Astrocyte (in vitro differentiated cells and primary cell): ENCODE results near the gene GPR68. TPM values are rescaled to one million over a fixed set of nuclear protein-coding genes. Genes with fewer than 3 reads are reported as not detected.

ENCODE experiments used
- DNase-seq: peaks from one replicate; pipeline ENCODE4 v3.0.0-alpha.2; 2010; ENCODE audit warnings: low read depth
- FAIRE-seq: peaks from 2 replicates; lab custom pipeline; 2011; peaks lifted over from hg19 to GRCh38; lab: Jason Lieb, UNC
- H2AFZ ChIP-seq: 2 replicates; pipeline ENCODE4 v1.6.0; 2012; ENCODE audit warnings: low read depth, low read length, inconsistent platforms
- H3K27ac ChIP-seq: 2 replicates; pipeline ENCODE4 v1.5.1; 2011; ENCODE audit warnings: low read depth, low read length, inconsistent platforms
- H3K27me3 ChIP-seq: 2 replicates; pipeline ENCODE4 v1.6.0; 2011; ENCODE audit warnings: low read length, inconsistent platforms; ENCODE audit not compliant: insufficient read depth
- H3K36me3 ChIP-seq: 2 replicates; pipeline ENCODE4 v1.5.1; 2011; ENCODE audit warnings: low read length, inconsistent platforms; ENCODE audit not compliant: insufficient read depth
- H3K4me1 ChIP-seq: 2 replicates; pipeline ENCODE4 v1.5.1; 2011; ENCODE audit warnings: low read length, inconsistent platforms; ENCODE audit not compliant: insufficient read depth
- H3K4me2 ChIP-seq: 2 replicates; pipeline ENCODE4 v1.6.0; 2012; ENCODE audit warnings: low read length, inconsistent platforms
- H3K4me3 ChIP-seq: 2 replicates; pipeline ENCODE4 v1.5.1; 2011; ENCODE audit warnings: low read depth, mild to moderate bottlenecking, low read length, inconsistent platforms; ENCODE audit not compliant: insufficient read depth
- H3K79me2 ChIP-seq: 2 replicates; pipeline ENCODE4 v1.6.0; 2012; ENCODE audit warnings: mild to moderate bottlenecking, low read length, inconsistent platforms; ENCODE audit not compliant: insufficient read depth
- H3K9ac ChIP-seq: 2 replicates; pipeline ENCODE4 v1.6.0; 2012; ENCODE audit warnings: mild to moderate bottlenecking, low read length, inconsistent platforms
- H3K9me3 ChIP-seq: 2 replicates; pipeline ENCODE4 v1.5.1; 2012; ENCODE audit warnings: low read depth, mild to moderate bottlenecking, low read length, inconsistent platforms; ENCODE audit not compliant: insufficient read depth
- H4K20me1 ChIP-seq: 2 replicates; pipeline ENCODE4 v1.6.0; 2012; ENCODE audit warnings: low read length, inconsistent platforms; ENCODE audit not compliant: insufficient read depth
- H3K27ac Mint-ChIP-seq: one replicate; pipeline ENCODE4 v1.8.0; 2021; ENCODE audit warnings: mild to moderate bottlenecking, mixed read lengths; ENCODE audit not compliant: unreplicated experiment
- H3K27me3 Mint-ChIP-seq: one replicate; pipeline ENCODE4 v1.8.0; 2021; ENCODE audit warnings: low read depth, mixed read lengths; ENCODE audit not compliant: unreplicated experiment
- H3K36me3 Mint-ChIP-seq: one replicate; pipeline ENCODE4 v1.8.0; 2021; ENCODE audit warnings: low read depth, mixed read lengths; ENCODE audit not compliant: unreplicated experiment
- H3K4me1 Mint-ChIP-seq: one replicate; pipeline ENCODE4 v1.8.0; 2021; ENCODE audit warnings: low read depth, mixed read lengths; ENCODE audit not compliant: unreplicated experiment
- H3K4me3 Mint-ChIP-seq: one replicate; pipeline ENCODE4 v1.8.0; 2021; ENCODE audit warnings: mild to moderate bottlenecking, moderate library complexity, mixed read lengths; ENCODE audit not compliant: unreplicated experiment
- H3K9me3 Mint-ChIP-seq: one replicate; pipeline ENCODE4 v1.8.0; 2021; ENCODE audit warnings: mild to moderate bottlenecking, mixed read lengths; ENCODE audit not compliant: unreplicated experiment
- CTCF ChIP-seq: IDR thresholded peaks from 2 replicates; pipeline ENCODE4 v1.5.1; 2011; ENCODE audit warnings: low read depth, mild to moderate bottlenecking, inconsistent platforms, low read length, moderate library complexity; ENCODE audit not compliant: insufficient read depth
- EZH2 ChIP-seq: IDR thresholded peaks from 2 replicates; pipeline ENCODE4 v1.6.1; 2012; ENCODE audit warnings: mild to moderate bottlenecking, low read length, inconsistent platforms; ENCODE audit not compliant: insufficient read depth
- total RNA-seq: library from RNA; stranded (reverse); gene quantifications from 2 replicates; pipeline ENCODE4 v1.2.1, GENCODE V29; 2021

GPR68 gene
- total RNA-seq, 1 donor from 2014 or later, result 0.50 TPM

GRCh38 chr14:91272341-91273272 lies 28.1 kb upstream of the GPR68 start:
- Histone ChIP-seq H3K27ac (no peak overlapping the region), H3K79me2 (no peaks in the 10 kb centered on the region), H3K4me2 (no peak overlapping the region), H3K4me1 (no peaks in the 10 kb centered on the region), H3K27me3 (no peaks in the 10 kb centered on the region), H3K9ac (no peak overlapping the region), H4K20me1 (no peaks in the 10 kb centered on the region), H3K4me3 (no peak overlapping the region), H3K36me3 (no peaks in the 10 kb centered on the region), H2AFZ (no peak overlapping the region), H3K9me3 (no peaks in the 10 kb centered on the region)
- Mint-ChIP-seq H3K4me1 (no peaks in the 10 kb centered on the region), H3K36me3 (no peaks in the 10 kb centered on the region), H3K27me3 (peaks cover 5% of the 10 kb centered on the region), H3K9me3 (no peaks in the 10 kb centered on the region), H3K27ac (no peak overlapping the region), H3K4me3 (no peak overlapping the region)
- DNase-seq, result no peak
- TF ChIP-seq EZH2, result no peak
- no peak for FAIRE-seq

- Histone ChIP-seq H4K20me1 (no peaks in the 10 kb centered on the region), H3K9me3 (no peaks in the 10 kb centered on the region), H3K4me2 (no peak overlapping the region), H3K27ac (no peak overlapping the region), H3K4me1 (no peaks in the 10 kb centered on the region), H3K9ac (no peak overlapping the region), H3K36me3 (no peaks in the 10 kb centered on the region), H3K4me3 (no peak overlapping the region), H3K79me2 (no peaks in the 10 kb centered on the region), H3K27me3 (no peaks in the 10 kb centered on the region), H2AFZ (no peak overlapping the region)
- no peak for DNase-seq
- no peaks in the 10 kb centered on the region for H3K9me3 Mint-ChIP-seq
- no peaks in the 10 kb centered on the region for H3K4me1 Mint-ChIP-seq
- no peaks in the 10 kb centered on the region for H3K36me3 Mint-ChIP-seq
- no peak overlapping the region for H3K4me3 Mint-ChIP-seq
- TF ChIP-seq EZH2 (no peak), CTCF (no peak)
- H3K27me3 Mint-ChIP-seq, result peaks cover 5% of the 10 kb centered on the region
- FAIRE-seq, result no peak
- no peak overlapping the region for H3K27ac Mint-ChIP-seq
Measured at GRCh38 chr14:91271639-91272038, 27.1 kb upstream of the GPR68 start.

GRCh38 chr14:91270619-91271018 lies 26.1 kb upstream of the GPR68 start:
- no peak overlapping the region for H2AFZ ChIP-seq
- no peak overlapping the region for H3K27ac ChIP-seq
- Mint-ChIP-seq H3K4me3 (no peak overlapping the region), H3K9me3 (no peaks in the 10 kb centered on the region), H3K27ac (no peak overlapping the region), H3K27me3 (peaks cover 13% of the 10 kb centered on the region), H3K36me3 (no peaks in the 10 kb centered on the region), H3K4me1 (no peaks in the 10 kb centered on the region)
- no peak for TF ChIP-seq CTCF
- no peak for TF ChIP-seq EZH2
- no peak overlapping the region for H3K4me2 ChIP-seq
- no peaks in the 10 kb centered on the region for H4K20me1 ChIP-seq
- no peak overlapping the region for H3K4me3 ChIP-seq
- no peaks in the 10 kb centered on the region for H3K36me3 ChIP-seq
- peaks cover 2% of the 10 kb centered on the region for H3K27me3 ChIP-seq
- H3K9ac ChIP-seq, result no peak overlapping the region
- FAIRE-seq (no peak), DNase-seq (no peak)
- H3K4me1 ChIP-seq, result no peaks in the 10 kb centered on the region
- H3K9me3 ChIP-seq, result no peaks in the 10 kb centered on the region
- H3K79me2 ChIP-seq, result no peaks in the 10 kb centered on the region
